ENCODE data around the gene FGF11.

The FGF11 gene

DNA sequence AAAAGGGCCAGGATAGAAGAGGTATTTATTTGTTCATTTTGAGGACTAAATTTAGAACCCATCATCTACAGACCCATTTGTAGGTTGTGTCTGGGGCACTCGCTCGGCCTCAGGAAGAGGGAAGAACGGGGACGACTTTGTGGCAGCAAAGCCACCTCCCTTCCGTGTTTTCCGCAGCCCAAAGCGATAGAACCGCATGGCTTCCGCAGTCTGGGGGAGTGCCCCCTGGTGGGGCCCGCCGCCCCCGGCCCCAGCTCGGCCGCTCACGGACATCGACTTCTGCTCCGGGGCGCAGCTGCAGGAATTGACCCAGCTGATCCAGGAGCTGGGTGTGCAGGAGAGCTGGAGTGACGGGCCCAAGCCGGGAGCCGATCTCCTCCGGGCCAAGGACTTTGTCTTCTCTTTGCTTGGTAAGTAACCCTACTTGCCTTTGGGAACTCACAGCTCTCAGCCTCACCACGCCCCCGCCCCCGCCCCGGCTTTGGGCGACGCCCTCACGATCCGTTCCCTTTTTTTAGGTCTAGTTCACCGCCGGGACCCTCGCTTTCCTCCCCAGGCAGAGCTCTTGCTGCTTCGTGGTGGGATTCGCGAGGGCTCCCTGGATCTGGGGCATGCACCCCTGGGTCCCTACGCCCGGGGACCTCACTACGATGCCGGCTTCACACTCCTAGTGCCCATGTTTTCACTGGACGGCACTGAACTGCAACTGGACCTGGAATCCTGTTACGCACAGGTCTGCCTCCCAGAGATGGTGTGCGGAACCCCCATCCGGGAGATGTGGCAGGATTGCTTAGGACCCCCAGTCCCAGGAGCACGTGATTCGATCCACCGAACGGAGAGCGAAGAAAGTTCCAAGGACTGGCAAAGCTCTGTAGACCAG is 3.4 kb upstream of the FGF11 start:
- DNase-seq, result no peak

DNA sequence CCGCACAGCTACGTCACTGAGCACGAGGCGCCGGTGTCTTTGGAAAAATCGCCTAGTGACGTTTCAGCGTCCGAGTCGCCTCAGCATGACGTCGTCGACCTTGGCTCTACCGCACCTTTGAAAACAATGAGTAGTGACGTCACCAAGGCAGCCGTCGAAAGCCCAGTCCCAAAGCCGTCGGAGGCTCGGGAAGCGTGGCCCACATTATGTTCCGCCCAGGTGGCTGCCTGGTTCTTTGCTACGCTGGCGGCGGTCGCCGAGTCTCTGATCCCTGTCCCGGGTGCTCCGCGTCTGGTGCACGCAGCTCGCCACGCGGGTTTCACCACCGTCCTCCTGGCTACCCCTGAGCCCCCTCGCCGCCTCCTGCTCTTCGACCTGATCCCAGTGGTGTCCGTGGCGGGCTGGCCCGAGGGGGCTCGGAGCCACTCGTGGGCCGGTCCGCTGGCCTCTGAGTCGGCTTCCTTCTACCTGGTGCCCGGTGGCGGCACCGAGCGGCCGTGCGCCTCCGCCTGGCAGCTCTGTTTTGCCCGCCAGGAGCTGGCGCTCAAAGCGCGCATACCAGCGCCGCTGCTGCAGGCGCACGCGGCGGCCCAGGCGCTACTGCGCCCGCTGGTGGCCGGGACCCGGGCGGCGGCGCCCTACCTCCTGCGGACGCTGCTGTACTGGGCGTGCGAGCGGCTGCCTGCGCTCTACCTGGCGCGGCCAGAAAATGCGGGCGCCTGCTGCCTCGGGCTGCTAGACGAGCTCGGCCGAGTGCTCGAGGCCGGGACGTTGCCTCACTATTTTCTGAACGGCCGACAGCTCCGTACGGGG is 2.5 kb upstream of the FGF11 start:
- peak; percentile 73 for DNase-seq

DNA sequence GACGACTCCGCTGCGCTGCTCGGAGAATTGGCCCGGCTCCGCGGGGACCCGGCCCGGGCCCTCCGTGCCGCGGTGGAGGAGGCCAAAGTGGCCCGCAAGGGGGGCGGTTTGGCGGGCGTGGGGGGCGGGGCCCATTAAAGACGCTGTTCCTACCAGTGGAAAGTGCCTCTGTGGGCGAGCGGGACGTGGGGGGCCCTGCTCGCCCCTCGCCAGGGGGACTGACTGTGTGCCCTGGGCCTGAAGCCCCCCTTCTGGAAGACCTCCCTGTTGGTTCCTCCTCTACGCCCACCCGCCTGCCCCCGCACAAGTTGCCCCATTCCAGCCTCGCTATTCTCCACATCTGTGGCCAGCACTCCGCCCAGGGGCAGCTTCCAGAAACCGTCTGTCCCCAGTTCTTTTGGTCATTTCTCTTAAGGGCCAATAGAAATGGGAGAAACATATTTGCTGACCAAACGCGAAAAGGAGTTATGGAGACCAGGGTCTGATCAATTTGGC is 1.9 kb upstream of the FGF11 start:
- no peak for DNase-seq

DNA sequence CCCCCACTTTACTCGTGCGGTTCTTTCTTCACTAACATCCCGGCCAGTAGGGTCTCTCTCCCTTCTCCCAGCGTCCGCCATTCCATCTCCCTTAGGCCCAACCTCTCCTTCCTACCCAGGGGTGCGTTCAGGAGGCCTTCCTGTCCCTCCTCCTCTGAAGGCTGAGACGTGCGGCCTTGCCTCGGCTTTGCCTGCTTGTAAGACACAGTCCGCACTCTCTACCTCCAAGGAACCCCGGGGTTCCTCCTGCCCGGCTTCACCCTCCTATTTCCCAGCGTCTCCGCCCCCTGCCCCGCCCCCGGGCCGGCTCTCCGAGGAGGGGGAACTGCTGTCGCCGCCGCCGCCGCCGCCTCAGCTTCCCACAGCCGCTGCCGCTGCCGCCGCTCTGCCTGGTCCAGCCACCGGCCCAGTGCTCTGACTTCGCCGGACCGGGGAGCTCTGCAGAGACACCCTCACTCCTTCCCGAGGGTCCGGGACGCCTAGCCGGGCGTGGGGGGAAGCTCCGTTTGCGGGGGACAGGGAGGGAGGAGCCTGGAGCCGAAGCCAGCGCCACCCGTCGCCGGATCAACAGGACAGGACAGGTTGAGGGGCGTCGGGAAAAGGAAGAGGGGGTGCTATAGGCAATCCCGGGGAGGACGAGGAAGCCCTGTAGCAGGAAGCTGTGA is 1.2 kb upstream of the FGF11 start:
- no peak for DNase-seq

DNA sequence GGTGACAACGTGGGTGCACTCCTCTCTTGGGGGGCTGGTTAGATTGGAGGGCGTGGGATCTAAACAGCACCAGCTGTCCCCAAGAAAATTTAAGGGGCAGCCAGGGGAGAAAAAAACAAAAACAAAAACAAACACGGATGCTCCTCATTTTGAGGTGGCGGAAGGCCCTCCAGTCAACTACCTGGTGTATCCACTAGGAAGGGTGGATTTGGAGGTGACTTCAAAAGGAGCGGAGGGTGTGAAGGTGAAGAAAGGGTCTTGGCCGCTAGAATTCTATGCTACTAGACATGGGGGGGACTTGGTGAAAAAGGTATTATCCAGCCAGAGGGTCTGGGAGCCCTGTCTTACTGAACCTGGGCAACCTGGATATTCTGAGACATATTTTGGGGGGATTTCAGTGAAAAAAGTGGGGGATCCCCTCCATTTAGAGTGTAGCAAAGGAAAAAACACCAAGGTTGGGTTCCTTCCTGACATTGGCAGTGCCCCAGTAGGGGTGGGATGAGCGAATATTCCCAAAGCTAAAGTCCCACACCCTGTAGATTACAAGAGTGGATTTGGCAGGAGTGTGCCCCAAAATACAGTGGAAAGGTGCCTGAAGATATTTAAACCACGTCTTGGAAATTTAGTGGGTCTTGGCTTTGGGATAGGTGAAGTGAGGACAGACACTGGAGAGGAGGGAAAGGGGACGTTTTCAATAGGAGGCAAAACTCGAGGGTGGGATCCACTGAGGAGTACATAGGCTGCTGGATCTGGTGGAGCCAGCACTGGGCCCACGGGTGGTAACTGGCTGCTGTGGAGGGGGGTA is 454 bp upstream of the FGF11 start:
- DNase-seq, result no peak

DNA sequence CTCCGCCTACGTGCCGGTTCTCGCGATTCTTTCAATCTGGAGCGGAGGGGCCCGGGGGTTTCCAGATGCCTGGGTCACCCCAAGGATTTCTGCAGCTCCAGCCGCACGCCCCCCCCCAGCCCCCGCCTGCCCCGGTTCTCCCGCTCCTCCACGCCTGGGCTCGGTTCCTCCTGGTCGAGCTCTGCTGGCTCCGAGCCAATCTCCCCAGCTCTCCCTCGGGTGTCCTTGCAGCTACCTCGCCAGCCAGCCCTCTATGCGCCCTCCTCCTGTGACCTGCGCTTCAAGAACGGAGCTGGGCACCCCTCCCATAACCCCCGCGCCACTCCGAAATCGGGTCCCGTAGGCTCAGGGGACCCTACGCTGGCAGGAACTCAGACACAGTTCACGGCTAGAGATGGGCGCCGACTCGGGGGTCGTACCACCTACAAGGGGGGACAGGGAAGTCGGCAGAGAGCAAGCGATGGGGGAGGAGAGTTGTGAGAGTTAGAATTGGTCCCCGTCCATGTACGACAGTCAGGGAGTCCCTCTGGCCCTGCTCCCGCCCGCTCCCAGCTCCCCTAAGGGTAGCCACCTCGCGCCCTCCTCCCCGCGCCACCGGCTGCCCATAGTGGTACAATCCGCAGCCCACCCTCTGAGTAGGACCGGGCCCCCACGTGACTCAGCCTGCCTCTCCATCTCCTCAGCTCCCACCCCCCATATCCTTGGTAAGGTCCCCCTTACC is 961 bp downstream of the FGF11 start:
- no peak for DNase-seq

DNA sequence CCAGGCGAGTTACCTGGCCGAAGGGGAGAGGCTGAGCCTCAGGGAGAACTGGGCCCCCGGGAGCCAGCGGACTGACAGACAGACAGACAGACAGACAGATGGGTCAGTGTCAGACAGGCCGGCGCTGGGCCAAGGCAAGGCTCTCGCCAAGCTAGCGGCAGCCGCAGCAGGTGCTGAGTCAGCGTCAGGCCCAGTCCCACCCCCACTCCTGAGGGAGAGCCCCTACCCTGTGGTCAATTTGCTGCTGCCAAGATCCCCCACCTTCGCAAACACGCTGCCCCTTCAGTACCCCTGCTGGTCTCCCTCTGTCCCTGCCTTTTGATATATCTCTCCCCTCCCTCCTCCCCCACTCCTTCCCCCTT is 1.5 kb downstream of the FGF11 start:
- DNase-seq, result no peak

DNA sequence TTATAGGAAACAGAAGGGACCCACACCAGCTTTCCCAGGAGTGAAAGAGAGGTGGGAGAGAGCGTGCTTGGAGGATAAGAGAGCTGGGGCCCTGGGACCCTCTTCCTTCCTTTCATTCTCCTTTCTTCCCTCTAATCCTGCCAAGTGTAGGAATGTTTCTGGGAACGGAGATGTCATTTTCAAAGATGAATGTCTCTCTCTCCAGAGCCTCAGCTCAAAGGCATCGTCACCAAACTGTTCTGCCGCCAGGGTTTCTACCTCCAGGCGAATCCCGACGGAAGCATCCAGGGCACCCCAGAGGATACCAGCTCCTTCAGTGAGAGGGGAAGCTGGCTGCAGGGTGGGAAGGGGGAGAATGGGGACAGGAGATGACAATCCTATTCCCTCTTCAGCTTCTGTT is 2.0 kb downstream of the FGF11 start:
- no peak for DNase-seq

DNA sequence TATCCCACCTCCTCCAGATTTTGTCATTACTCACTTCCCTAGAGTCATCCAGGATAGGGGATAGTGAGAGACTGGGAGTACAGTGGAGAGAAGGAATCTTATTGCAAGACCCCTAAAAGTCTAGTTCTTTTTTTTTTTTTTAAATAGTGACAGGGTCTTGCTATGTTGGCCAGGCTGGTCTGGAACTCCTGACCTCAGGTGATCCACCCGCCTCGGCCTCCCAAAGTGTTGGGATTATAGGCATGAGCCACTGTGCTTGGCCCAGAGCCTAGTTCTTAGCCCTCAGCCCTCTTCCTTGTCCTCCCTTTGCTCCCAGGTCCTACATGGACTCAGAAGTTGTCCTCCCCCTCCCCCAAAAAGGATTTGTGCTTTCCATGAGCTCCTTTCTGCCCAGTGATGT is 2.8 kb downstream of the FGF11 start:
- no peak for DNase-seq

DNA sequence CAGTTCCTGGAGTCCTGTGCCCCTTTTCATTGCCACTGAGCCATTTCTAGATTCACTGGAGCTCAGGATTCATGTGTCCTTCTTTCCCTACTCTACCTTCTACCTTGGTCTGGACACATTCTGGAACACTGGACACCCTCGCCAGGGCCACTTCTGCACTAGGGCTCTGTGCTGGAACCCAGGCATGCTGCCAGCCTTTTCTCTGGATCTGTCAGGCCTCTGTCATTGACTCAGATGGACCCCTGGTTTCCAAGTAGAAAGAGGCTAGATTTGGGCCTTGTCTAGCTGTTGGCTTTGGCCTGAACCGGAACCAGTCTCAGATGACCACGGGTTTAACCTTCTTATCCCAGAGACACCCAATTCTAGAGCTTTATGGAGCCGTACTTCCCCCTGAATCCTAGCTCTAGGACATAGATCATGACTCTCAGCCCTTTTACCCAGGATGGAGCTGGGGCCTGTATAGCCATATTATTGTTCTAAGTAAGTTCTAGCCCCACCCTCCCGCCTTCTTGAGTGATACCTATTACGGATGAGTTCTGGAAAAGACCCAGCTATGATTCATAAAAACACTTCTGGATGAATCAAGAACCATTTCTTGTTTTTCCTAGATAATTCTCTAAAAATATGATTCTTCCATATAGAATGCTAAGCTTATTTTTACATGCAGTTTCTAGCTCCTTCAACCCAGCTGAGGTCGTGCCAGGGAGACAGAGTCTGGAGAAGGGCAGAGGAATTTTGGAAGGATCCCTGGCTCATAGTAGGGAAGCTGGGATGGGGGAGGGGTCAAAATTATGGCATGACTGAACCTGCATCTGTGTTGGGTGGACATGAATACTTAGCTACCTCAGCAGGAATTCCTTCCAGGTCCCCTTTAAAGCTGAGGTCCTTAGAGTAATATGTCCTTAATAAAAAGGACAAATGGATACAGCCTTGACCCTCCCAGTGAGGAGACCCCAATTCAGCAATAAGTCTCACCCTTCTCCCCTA is 4.5 kb downstream of the FGF11 start:
- no peak for DNase-seq

DNA sequence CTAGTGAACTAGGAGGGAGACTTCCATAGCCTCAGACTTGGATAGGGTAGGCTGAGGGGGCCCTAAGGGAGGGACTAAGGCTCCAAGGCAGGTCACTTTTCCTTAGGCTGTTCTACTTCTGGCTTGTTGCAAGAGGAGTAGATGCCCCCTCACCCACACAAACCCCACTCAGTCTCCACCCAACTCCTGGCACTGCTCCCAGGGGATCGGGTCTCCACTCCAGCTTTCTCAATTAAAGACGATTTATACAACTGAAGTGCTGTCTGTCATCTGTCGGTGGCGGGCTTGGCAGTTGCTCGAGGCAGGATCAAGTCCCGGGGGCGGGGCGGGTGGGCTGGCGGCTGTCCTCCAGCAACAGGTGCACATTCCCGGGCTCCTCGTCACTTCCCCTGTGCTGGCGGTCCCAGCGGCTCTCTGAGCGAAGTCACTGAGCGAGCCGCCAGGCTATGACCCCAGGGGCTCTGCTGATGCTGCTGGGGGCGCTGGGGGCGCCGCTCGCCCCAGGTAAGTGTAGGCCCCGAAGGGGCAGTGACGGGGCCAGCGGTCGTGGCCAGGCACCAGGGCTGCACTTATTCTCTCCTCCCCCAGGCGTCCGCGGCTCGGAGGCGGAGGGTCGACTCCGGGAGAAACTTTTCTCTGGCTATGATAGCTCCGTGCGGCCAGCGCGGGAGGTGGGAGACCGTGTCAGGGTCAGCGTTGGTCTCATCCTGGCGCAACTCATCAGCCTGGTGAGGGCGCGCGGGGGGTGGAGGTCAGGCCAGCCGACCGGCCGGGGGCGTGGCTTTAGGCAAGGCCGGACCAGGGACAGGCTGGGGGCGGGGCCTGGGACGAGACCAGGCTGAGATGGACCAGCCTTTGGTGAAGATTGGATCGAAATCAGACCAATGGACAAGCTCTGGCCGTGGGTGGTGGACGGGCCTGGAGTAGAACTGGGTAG is 5.6 kb downstream of the FGF11 start, which contains the start of gene CHRNB1:
CHRNB1 (plus strand) TSS at position 380 of the 937 bp plus-strand sequence; CDS start at position 447, 67 bp downstream.
- no peak for DNase-seq

DNA sequence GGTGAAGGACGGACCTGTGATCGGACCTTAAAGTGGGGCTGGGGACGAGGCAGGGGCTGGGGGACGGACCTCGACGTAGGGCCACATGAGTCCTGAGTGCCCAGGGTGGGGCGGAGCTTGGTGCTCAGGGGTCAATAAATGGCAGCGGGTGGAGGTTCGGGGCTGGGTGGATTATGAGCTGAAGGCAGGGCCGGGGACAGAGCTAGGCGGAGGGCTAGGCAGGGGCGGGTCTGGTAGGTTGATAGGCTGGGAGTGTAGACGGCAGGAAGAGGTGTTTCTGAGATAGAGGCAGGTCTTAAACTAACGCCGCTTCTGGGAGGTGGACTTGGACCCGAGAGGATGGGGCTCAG is 6.3 kb downstream of the FGF11 start:
- no peak for DNase-seq

DNA sequence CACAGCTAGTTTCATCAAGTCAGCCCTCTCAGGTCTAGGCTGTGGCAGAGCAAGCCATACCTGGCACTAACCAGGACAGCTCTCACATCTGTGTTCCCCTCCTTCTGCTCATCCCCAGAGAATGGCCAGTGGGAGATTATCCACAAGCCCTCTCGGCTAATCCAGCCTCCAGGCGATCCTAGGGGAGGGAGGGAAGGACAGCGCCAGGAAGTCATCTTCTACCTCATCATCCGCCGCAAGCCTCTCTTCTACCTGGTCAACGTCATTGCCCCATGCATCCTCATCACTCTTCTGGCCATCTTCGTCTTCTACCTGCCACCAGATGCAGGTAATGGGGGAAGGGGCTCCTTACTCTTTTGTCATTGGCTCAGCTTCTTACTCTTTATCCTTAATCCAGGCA is 9.1 kb downstream of the FGF11 start:
- no peak for DNase-seq

DNA sequence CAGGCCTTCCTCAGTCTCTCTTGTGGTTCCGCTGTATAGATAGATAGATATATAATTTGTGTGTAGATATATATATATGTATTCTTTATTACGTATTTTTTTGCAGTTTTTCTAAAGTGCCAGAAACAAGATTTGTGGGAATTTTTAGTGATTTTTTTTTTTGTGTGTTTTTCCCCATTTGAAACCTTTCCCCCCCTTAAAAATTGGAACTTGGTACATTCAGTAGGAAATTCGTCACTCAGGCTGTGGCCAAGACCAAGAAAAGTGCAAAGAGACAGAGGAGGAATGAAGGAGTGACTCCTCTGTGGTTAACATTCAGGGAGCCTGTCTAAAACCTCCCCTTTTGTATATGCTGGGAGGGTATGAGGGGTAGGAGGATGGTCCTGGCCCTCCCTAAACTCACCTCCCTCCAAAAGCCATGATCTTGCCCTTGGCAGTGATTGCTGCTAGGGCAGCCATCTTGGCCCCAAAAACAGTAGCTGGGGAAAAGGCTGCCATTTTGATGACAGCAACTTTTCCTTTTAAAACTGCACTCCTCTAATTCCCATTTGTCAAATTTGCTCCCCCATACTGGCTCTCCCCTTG is 20.7 kb downstream of the FGF11 start:
- no peak for DNase-seq

DNA sequence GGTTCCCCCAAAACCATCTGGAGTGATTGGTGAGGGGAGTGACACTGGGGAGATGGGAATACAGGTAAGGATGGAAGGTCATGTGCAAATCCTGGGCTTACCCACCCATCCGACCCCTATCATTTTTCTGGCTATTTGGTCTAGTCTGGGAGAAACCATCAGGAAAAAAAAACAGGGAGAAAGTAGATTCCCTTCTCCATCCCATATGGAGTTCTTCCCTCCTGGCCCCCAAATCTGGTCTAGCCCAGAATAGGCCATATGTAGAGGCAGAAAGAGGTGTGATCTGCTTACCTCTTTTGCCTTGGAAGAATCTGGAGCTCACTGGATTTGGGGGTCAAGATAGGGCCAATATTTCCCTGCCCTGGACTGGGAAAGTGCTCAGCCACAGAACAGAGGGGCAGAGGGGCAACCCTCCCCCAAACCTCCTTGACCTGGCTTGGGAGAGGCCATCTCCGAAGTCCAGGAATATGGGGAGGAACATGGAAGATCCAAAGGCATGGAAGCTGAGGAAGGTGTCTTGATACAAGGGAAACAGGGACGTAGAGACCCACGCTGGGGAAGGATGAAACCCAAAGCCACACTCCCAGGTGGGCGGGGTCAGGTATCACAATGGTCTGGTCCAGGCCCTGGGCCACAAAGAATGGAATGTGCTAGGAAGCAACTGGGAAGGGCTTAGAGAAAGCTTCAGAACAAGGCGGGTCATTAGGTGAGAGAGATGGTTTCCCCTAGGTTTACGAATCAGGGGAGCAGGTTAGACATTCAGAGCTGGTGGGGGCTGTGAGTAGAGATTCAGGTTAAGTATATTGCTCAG is 21.7 kb downstream of the FGF11 start:
- DNase-seq, result no peak

DNA sequence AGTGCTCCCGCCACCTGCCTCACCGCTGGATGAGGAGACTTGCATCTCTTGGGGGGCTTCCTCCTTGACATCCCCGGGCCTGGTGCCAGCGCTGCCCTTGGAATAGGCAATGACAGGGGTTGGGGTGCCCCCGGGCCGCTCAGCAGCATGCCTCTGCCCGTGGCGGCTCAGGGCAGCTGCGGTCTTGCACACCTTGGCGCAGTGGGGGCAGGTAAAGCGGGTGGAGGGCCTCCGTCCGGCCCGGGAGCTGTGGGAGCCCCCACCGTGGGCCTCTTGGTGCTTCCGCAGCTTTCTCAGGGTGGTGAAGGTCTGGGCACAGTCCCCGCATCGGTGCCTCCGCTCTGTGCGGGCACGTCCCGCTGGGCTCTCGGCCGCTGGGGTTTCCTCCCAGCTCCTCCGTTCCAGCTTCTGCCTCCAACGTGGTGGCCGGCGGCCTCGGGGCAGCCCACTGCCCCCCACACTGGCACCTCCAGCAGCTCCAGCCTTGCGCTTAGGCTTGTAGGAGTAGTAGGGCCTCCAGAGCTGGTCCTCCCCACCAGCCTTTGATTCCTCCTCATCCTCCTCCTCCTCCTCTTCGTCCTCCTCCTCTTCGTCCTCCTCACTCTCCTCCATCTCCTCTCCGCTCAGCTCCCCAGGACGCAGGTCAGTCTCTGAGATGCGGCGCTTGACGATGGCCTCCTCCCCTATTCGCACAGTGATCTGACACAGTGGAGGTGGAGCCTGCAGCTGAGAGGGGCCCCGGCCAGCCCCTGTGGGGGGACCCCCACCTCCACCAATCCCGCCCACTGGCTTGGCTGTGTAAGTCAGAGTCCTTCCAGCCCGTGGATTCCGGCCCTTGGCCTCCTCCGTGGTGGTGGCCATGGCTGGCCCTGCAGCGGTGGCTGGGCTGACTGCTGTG is 23.4 kb downstream of the FGF11 start:
- DNase-seq, result no peak

DNA sequence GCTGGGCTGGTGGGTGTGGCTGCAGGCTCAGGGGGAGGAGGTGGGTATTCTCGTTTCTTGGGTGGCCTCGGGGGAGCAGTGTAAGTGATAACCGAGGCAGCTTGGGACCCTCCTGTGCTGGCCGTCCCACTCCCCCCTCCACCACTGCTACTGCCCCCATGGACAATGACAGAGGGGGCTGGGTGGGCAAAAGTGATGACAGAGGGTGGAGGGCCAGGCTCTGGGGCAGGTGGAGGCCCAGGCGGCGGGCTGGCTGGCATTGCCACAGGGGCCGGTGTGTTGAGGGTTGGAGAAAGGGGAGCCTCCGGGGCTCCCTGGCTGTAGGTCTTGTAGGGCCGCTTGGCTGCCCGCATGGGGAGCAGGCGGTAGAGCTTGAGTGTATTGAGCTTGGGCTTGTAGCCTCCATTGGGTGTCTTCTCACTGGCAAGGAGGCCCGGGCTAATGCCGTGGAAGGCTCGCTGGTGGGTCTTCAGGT is 24.1 kb downstream of the FGF11 start:
- no peak for DNase-seq

All from DMS153 (cell line).